ENCODE results near the gene CNN3. TPM values are rescaled to one million over a fixed set of nuclear protein-coding genes. Genes with fewer than 3 reads are reported as not detected.
A peak's percentile ranks its signal among the peaks of the same experiment; 100 is the strongest.

The CNN3 gene
- polyA plus RNA-seq, 6 donors from 2014 or later = 8.4 to 31.3 (median 20.7) TPM

DNA sequence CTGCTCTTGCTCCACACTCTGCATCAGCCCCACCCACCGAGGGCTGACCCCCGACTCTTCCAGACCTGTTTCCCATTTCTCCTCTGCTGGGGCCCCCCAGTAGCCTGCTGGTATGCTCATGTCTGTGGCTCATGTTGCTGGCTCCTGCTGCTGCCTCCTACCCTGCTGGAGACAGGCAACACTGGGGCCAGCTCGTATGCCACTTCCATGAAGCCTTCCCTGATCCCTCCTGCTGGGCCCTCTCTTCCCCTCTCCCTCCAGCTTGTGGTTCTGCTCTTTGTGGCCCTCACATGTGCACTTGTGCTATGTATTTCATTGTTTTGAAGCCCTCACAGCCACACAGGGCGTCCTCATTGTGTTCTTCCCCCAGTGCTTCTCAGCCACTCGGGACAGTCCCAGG is 40.5 kb downstream of the CNN3 start:
- Mint-ChIP-seq H3K27ac (no peak overlapping the region), H3K4me3 (no peak overlapping the region), H3K36me3 (no peaks in the 10 kb centered on the region), H3K4me1 (peaks cover 0 to 15% (median 13%) of the 10 kb centered on the region in 3 donors), H3K27me3 (peaks cover 0 to 6% (median 0%) of the 10 kb centered on the region in 3 donors), H3K9me3 (no peaks in the 10 kb centered on the region)
- DNase-seq (no peak), ATAC-seq (ENCODE audit: low read depth in 2 of 2) (no peak)

GRCh38 chr1:94884507-94884906 is 42.4 kb downstream of the CNN3 start:
- Mint-ChIP-seq H3K9me3 (no peaks in the 10 kb centered on the region), H3K36me3 (no peaks in the 10 kb centered on the region), H3K27ac (no peak overlapping the region), H3K4me1 (peaks cover 0 to 15% (median 13%) of the 10 kb centered on the region in 3 donors), H3K27me3 (peaks cover 0 to 6% (median 0%) of the 10 kb centered on the region in 3 donors), H3K4me3 (no peak overlapping the region)
- DNase-seq (no peak), ATAC-seq (ENCODE audit: low read depth in 2 of 2) (no peak)

DNA sequence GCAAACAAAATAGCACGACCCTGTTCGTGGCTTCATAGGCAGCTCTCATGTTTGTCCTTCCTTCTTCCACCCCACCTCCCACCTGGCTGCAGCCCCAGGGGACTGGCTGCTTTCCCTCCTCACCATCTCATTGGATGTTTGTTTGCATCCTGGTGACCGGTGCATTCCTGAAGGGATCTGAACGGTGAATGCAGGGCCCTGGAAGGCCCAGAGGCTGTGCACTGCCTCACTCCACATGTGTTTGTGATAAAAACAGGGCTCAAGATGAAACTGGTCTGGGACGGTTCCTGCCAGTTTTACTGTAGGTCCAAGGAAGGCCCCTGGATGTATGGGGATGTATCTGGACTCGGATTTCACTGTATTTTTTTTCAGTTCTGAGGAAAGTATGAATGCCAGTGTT is 42.8 kb downstream of the CNN3 start:
- no peaks in the 10 kb centered on the region for H3K36me3 Mint-ChIP-seq
- DNase-seq (no peak), ATAC-seq (ENCODE audit: low read depth in 2 of 2) (no peak)
- H3K4me3 Mint-ChIP-seq = no peak overlapping the region
- H3K27me3 Mint-ChIP-seq = peaks cover 0 to 6% (median 0%) of the 10 kb centered on the region in 3 donors
- H3K27ac Mint-ChIP-seq = no peak overlapping the region
- no peaks in the 10 kb centered on the region for H3K9me3 Mint-ChIP-seq
- H3K4me1 Mint-ChIP-seq = peaks cover 0 to 15% (median 13%) of the 10 kb centered on the region in 3 donors

DNA sequence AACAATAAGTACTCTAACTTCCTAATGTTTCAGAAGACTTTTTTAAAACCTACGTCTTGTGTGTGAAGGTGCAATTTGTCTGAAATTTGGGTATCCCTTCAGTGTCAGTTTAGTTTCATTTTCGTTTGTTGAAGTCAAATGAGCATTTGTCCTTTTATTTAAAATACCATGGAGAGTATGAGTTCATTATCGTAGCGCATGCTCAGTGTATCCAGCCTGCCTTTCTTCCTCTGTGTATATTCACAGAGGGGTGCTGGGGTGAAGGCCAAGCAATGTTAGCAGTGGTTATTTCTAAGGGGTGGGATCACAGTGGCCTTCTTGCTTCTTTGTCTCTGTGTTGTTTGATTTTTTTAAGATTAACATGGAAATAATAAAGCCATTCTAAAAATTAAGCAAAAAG is 43.2 kb downstream of the CNN3 start:
- Mint-ChIP-seq H3K36me3 (no peaks in the 10 kb centered on the region), H3K27ac (no peak overlapping the region), H3K27me3 (peaks cover 0 to 6% (median 0%) of the 10 kb centered on the region in 3 donors), H3K9me3 (no peaks in the 10 kb centered on the region), H3K4me3 (peak overlapping the region in 2 of 8 donors; percentile 1 to 41), H3K4me1 (peaks cover 0 to 15% (median 13%) of the 10 kb centered on the region in 3 donors)
- ATAC-seq (ENCODE audit: low read depth in 2 of 2) (peak in 1 of 2 donors; percentile 21), DNase-seq (no peak)

- Mint-ChIP-seq H3K36me3 (no peaks in the 10 kb centered on the region), H3K4me3 (no peak overlapping the region), H3K4me1 (peaks cover 0 to 7% (median 6%) of the 10 kb centered on the region in 3 donors), H3K27ac (no peak overlapping the region), H3K9me3 (no peaks in the 10 kb centered on the region), H3K27me3 (peaks cover 21 to 27% (median 22%) of the 10 kb centered on the region in 3 donors)
- ATAC-seq (ENCODE audit: low read depth in 2 of 2) = no peak
- DNase-seq = no peak
Observed at GRCh38 chr1:94878329-94878728, 48.6 kb downstream of the CNN3 start.

- H3K27ac Mint-ChIP-seq = no peak overlapping the region
- peaks cover 21 to 28% (median 28%) of the 10 kb centered on the region in 3 donors for H3K27me3 Mint-ChIP-seq
- H3K4me1 Mint-ChIP-seq = no peaks in the 10 kb centered on the region
- no peaks in the 10 kb centered on the region for H3K9me3 Mint-ChIP-seq
- H3K4me3 Mint-ChIP-seq = no peak overlapping the region
- no peak for ATAC-seq (ENCODE audit: low read depth in 2 of 2)
- no peak for DNase-seq
- H3K36me3 Mint-ChIP-seq = no peaks in the 10 kb centered on the region
Observed at GRCh38 chr1:94876362-94876761, 50.5 kb downstream of the CNN3 start.

DNA sequence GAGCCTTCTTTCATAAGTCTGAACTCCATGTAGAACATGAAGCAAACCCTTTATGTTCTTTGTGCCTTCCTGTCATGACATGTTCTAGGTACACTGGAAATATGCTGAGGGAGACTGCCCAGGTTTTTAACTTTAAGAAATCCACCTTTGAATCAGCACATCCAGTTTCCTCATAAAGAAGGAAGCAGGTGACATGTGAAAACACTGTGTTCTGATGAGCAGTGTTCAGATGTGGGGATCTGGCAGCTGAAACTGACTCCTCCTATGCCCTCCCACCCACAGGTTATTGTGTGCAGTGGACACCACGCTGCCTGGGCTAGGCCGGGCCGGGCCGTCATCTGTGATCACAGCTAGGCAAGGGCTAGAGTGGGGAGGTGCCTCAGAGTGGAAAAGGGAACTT is 51.1 kb downstream of the CNN3 start:
- Mint-ChIP-seq H3K4me3 (no peak overlapping the region), H3K27ac (no peak overlapping the region), H3K9me3 (no peaks in the 10 kb centered on the region), H3K4me1 (no peaks in the 10 kb centered on the region), H3K27me3 (peaks cover 21 to 28% (median 28%) of the 10 kb centered on the region in 3 donors), H3K36me3 (no peaks in the 10 kb centered on the region)
- ATAC-seq (ENCODE audit: low read depth in 2 of 2) (no peak), DNase-seq (no peak)

DNA sequence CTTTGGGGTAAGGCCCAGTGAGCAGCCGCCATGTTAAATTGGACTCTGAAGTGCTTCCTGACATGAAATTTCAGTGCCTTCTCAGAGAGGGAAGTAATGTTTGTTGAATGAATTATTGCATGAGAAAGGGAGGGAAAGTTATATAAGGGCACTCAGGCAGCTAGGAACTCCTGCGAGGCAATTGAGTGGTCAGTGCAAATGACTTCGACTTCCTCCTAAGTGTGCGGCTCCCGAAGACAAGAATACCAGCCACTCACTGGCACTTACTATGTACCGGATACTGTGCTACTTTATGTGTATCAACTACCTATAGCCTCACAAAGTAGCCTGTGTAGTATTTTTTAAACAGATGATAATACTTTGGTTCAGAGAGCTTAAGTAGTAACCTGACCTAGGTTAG is 52.5 kb downstream of the CNN3 start:
- Mint-ChIP-seq H3K4me1 (no peaks in the 10 kb centered on the region), H3K27ac (peak overlapping the region in 1 of 6 donors; percentile 56), H3K9me3 (no peaks in the 10 kb centered on the region), H3K27me3 (peaks cover 21 to 32% (median 28%) of the 10 kb centered on the region in 3 donors), H3K4me3 (no peak overlapping the region), H3K36me3 (no peaks in the 10 kb centered on the region)
- ATAC-seq (ENCODE audit: low read depth in 2 of 2) (no peak), DNase-seq (no peak)

GRCh38 chr1:94873520-94874351 is 53.2 kb downstream of the CNN3 start:
- Mint-ChIP-seq H3K36me3 (no peaks in the 10 kb centered on the region), H3K4me3 (no peak overlapping the region), H3K9me3 (no peaks in the 10 kb centered on the region), H3K27ac (peak overlapping the region in 1 of 6 donors; percentile 16), H3K4me1 (no peaks in the 10 kb centered on the region), H3K27me3 (peaks cover 21 to 32% (median 28%) of the 10 kb centered on the region in 3 donors)
- ATAC-seq (ENCODE audit: low read depth in 2 of 2) (no peak), DNase-seq (no peak)

- no peak overlapping the region for H3K27ac Mint-ChIP-seq
- no peaks in the 10 kb centered on the region for H3K9me3 Mint-ChIP-seq
- ATAC-seq (ENCODE audit: low read depth in 2 of 2) (no peak), DNase-seq (no peak)
- no peak overlapping the region for H3K4me3 Mint-ChIP-seq
- peaks cover 19 to 28% (median 28%) of the 10 kb centered on the region in 3 donors for H3K27me3 Mint-ChIP-seq
- no peaks in the 10 kb centered on the region for H3K4me1 Mint-ChIP-seq
- H3K36me3 Mint-ChIP-seq = no peaks in the 10 kb centered on the region
Observed at GRCh38 chr1:94872771-94873495, 54.0 kb downstream of the CNN3 start.

DNA sequence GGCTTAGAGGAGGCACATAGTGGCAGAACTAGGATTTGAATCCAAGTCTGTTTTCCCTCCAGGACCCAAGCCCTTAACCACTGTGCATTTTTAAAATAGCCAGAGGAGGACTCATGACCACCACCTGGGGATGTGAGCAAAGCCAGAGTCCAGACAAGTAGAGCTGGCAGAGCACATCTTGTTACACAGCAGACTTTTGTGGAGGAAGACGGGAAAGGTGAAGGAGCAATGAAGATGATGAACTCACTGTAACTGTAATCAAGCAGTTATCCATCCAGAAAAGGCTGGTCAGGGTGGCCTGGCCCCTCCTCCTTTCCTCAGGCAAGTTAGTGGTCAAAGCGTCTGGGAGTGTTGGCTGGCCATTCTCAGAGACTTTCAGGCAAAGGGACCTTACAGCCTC is 55.9 kb downstream of the CNN3 start:
- no peak for ATAC-seq (ENCODE audit: low read depth in 2 of 2)
- Mint-ChIP-seq H3K36me3 (no peaks in the 10 kb centered on the region), H3K27ac (no peak overlapping the region), H3K27me3 (peaks cover 9 to 22% (median 15%) of the 10 kb centered on the region in 3 donors), H3K9me3 (no peaks in the 10 kb centered on the region), H3K4me3 (no peak overlapping the region), H3K4me1 (no peaks in the 10 kb centered on the region)
- no peak for DNase-seq

- DNase-seq (no peak), ATAC-seq (ENCODE audit: low read depth in 2 of 2) (no peak)
- Mint-ChIP-seq H3K4me1 (no peaks in the 10 kb centered on the region), H3K9me3 (no peaks in the 10 kb centered on the region), H3K36me3 (no peaks in the 10 kb centered on the region), H3K4me3 (no peak overlapping the region), H3K27ac (no peak overlapping the region), H3K27me3 (peaks cover 0 to 3% (median 0%) of the 10 kb centered on the region in 3 donors)
Observed at GRCh38 chr1:94866164-94866807, 60.6 kb downstream of the CNN3 start.

DNA sequence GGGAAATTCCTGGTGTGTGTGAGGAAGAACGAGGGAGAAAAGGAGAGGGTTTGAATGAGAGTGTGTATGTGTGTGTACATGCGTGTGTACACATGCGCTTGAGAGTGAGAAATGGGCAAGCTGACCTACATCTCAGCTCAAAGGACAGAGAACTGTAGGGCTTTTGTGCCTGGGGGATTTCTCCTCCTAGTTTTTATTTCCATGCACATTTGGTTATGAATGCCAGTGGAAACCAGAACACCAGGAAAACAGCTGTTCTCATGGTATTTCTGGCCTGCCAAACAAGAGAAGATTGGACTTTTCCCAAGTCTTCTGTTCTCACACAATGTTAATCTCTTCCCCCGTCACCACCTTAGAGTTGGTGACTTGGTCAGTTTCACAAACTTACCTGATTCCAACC is 61.5 kb downstream of the CNN3 start:
- no peak for DNase-seq
- H3K36me3 Mint-ChIP-seq = no peaks in the 10 kb centered on the region
- no peak overlapping the region for H3K27ac Mint-ChIP-seq
- no peaks in the 10 kb centered on the region for H3K9me3 Mint-ChIP-seq
- no peaks in the 10 kb centered on the region for H3K4me1 Mint-ChIP-seq
- no peak for ATAC-seq (ENCODE audit: low read depth in 2 of 2)
- H3K27me3 Mint-ChIP-seq = peaks cover 0 to 3% (median 2%) of the 10 kb centered on the region in 3 donors
- no peak overlapping the region for H3K4me3 Mint-ChIP-seq
